Liver (tissue), 9 donors: Measurements from ENCODE around the gene PCDH1. TPM values are rescaled to one million over a fixed set of nuclear protein-coding genes. Genes with fewer than 3 reads are reported as not detected.

Source experiments
- DNase-seq: peaks from one replicate; pipeline ENCODE4 v3.0.0-alpha.2; 2017; ENCODE audit warnings: low spot score
- H3K27ac ChIP-seq, 2 donors: one replicate each; pipeline ENCODE4 v1.7.0; 2013; ENCODE audit warnings: inconsistent platforms in 2 of 2, low read length in 2 of 2, control low read depth in 1 of 2, low read depth in 1 of 2, mild to moderate bottlenecking in 1 of 2
- H3K27me3 ChIP-seq, 4 donors: one replicate each; pipeline versions ENCODE4 v1.6.1 to v1.7.0; 2013; ENCODE audit warnings: low read length in 3 of 4, inconsistent platforms in 1 of 4, mild to moderate bottlenecking in 1 of 4, moderate library complexity in 1 of 4; ENCODE audit not compliant: control insufficient read depth in 4 of 4, insufficient read depth in 4 of 4
- H3K36me3 ChIP-seq, 4 donors: one replicate each; pipeline versions ENCODE4 v1.6.1 to v1.7.0; 2013; ENCODE audit warnings: low read length in 3 of 4, mild to moderate bottlenecking in 3 of 4, low read depth in 1 of 4, moderate library complexity in 1 of 4; ENCODE audit not compliant: control insufficient read depth in 4 of 4, insufficient read depth in 3 of 4
- H3K4me1 ChIP-seq, 4 donors: one replicate each; pipeline versions ENCODE4 v1.6.1 to v1.7.0; 2013; ENCODE audit warnings: low read length in 3 of 4, mild to moderate bottlenecking in 3 of 4, moderate library complexity in 1 of 4; ENCODE audit not compliant: control insufficient read depth in 4 of 4, insufficient read depth in 4 of 4
- H3K4me3 ChIP-seq, 3 donors: one replicate each; pipeline versions ENCODE4 v1.6.1 to v1.7.0; 2013; ENCODE audit warnings: low read length in 3 of 3, control low read depth in 1 of 3, low read depth in 1 of 3, mild to moderate bottlenecking in 1 of 3
- H3K9ac ChIP-seq, 2 donors: one replicate each; pipeline ENCODE4 v1.7.0; 2013; ENCODE audit warnings: low read length in 2 of 2, mild to moderate bottlenecking in 2 of 2, moderate library complexity in 2 of 2, control low read depth in 1 of 2, low read depth in 1 of 2
- H3K9me3 ChIP-seq, 4 donors: one replicate each; pipeline versions ENCODE4 v1.6.1 to v1.7.0; 2013; ENCODE audit warnings: low read length in 3 of 4; ENCODE audit not compliant: control insufficient read depth in 4 of 4
- EGR1 ChIP-seq, 2 donors: IDR thresholded peaks; 2 replicates each; pipeline ENCODE4 v1.6.1; 2016 to 2018; ENCODE audit warnings: antibody characterized with exemption in 2 of 2, low read depth in 2 of 2
- FOXA1 ChIP-seq: IDR thresholded peaks from 2 replicates; pipeline ENCODE4 v1.6.1; 2016; ENCODE audit warnings: antibody characterized with exemption
- GABPA ChIP-seq, 2 donors: IDR thresholded peaks in 1 of 2; conservative IDR thresholded peaks in 1 of 2; 2 replicates each; pipeline ENCODE4 v1.6.1; 2016; ENCODE audit warnings: antibody characterized with exemption in 2 of 2, mild to moderate bottlenecking in 1 of 2, moderate library complexity in 1 of 2
- HNF4A ChIP-seq, 2 donors: conservative IDR thresholded peaks; 2 replicates each; pipeline ENCODE4 v1.6.1; 2016; ENCODE audit warnings: antibody characterized with exemption in 2 of 2, mild to moderate bottlenecking in 2 of 2
- HNF4G ChIP-seq: IDR thresholded peaks from 2 replicates; pipeline ENCODE4 v1.6.1; 2016; ENCODE audit warnings: antibody characterized with exemption
- JUND ChIP-seq, 2 donors: IDR thresholded peaks; 2 replicates each; pipeline ENCODE4 v1.6.1; 2016; ENCODE audit warnings: antibody characterized with exemption in 2 of 2
- NR2F2 ChIP-seq: IDR thresholded peaks from 2 replicates; pipeline ENCODE4 v1.6.1; 2016; ENCODE audit warnings: antibody characterized with exemption
- RAD21 ChIP-seq, 2 donors: IDR thresholded peaks; 2 replicates each; pipeline ENCODE4 v1.6.1; 2016; ENCODE audit warnings: antibody characterized with exemption in 2 of 2, mild to moderate bottlenecking in 2 of 2
- REST ChIP-seq: IDR thresholded peaks from 2 replicates; pipeline ENCODE4 v1.6.1; 2016; ENCODE audit warnings: antibody characterized with exemption, mild to moderate bottlenecking
- RXRA ChIP-seq, 2 donors: IDR thresholded peaks; 2 replicates each; pipeline ENCODE4 v1.6.1; 2017 to 2018; ENCODE audit warnings: antibody characterized with exemption in 2 of 2, mild to moderate bottlenecking in 1 of 2
- TAF1 ChIP-seq: conservative IDR thresholded peaks from 2 replicates; pipeline ENCODE4 v1.6.1; 2016; ENCODE audit warnings: antibody characterized with exemption, mild to moderate bottlenecking
- YY1 ChIP-seq: IDR thresholded peaks from 2 replicates; pipeline ENCODE4 v1.6.1; 2016; ENCODE audit warnings: antibody characterized with exemption, mild to moderate bottlenecking
- ZBTB33 ChIP-seq: IDR thresholded peaks from 2 replicates; pipeline ENCODE4 v1.6.1; 2016; ENCODE audit warnings: antibody characterized with exemption
- WGBS: extraction: QIAGEN DNeasy Blood & Tissue Kit; methylation state at CpG from one replicate; pipeline ENCODE4 v1.1.7; 2013; 5-methylcytosine and 5-hydroxymethylcytosine counted together
- polyA plus RNA-seq, 2 donors: library from polyadenylated mRNA; stranded (reverse) in 1 of 2; unstranded in 1 of 2; fragments of 200-250 nt in 1 of 2; fragments of >200 nt in 1 of 2; fragmentation: Nextera tagmentation in 1 of 2; extraction: Ambion mirVana in 1 of 2; gene quantifications; one replicate each; pipeline versions ENCODE4 v1.2.1 to v1.2.3, GENCODE V29; 2013 to 2015
- total RNA-seq, 2 donors: library from RNA; depleted of rRNA; stranded (reverse); fragments of >200 nt; gene quantifications; one replicate each; pipeline ENCODE4 v1.2.3, GENCODE V29; 2014
- TF ChIP-seq, protein P1 (sequence below): fragments of 150-350 bp; IDR thresholded peaks from 2 replicates; pipeline ENCODE4 v1.5.1; 2017; ENCODE audit warnings: improper control_type of control experiment, low read depth, low read length; ENCODE audit not compliant: missing input control
- TF ChIP-seq, protein P2 (sequence below): IDR thresholded peaks from 2 replicates; pipeline ENCODE4 v1.6.1; 2016; ENCODE audit warnings: antibody characterized with exemption
- TF ChIP-seq, protein P3 (sequence below): IDR thresholded peaks from 2 replicates; pipeline ENCODE4 v1.6.1; 2016; ENCODE audit warnings: antibody characterized with exemption
- donor health status: healthy.
- donor health status: healthy.
- donor health status: healthy.
- donor health status: healthy.
- donor health status: healthy.

The PCDH1 gene
- total and polyA plus RNA-seq, 4 donors: 9.3 to 52.8 (median 15.0) TPM

- Histone ChIP-seq H3K4me1 (no peaks in the 10 kb centered on the region), H3K27ac (no peak overlapping the region), H3K9me3 (no peaks in the 10 kb centered on the region), H3K4me3 (no peak overlapping the region), H3K36me3 (no peaks in the 10 kb centered on the region), H3K9ac (no peak overlapping the region), H3K27me3 (no peaks in the 10 kb centered on the region)
- 42% methylated on average over 3 of the region's 3 CpGs for WGBS
- DNase-seq: no peak
- TF ChIP-seq REST (no peak), FOXA1 (no peak), TAF1 (no peak), RXRA (IDR thresholded peaks at IDR 0.05) (no peak), JUND (IDR thresholded peaks at IDR 0.05) (no peak), HNF4A (conservative IDR thresholded peaks at IDR 0.05) (no peak), ZBTB33 (no peak), HNF4G (no peak), YY1 (no peak), EGR1 (IDR thresholded peaks at IDR 0.05; ENCODE audit: low read depth in 2 of 2) (no peak), NR2F2 (no peak), RAD21 (IDR thresholded peaks at IDR 0.05) (peak; percentile 73 to 79), GABPA (IDR thresholded peaks at IDR 0.05 in 1 of 2, conservative IDR thresholded peaks at IDR 0.05 in 1 of 2) (no peak)
- TF ChIP-seq, protein P1, sequence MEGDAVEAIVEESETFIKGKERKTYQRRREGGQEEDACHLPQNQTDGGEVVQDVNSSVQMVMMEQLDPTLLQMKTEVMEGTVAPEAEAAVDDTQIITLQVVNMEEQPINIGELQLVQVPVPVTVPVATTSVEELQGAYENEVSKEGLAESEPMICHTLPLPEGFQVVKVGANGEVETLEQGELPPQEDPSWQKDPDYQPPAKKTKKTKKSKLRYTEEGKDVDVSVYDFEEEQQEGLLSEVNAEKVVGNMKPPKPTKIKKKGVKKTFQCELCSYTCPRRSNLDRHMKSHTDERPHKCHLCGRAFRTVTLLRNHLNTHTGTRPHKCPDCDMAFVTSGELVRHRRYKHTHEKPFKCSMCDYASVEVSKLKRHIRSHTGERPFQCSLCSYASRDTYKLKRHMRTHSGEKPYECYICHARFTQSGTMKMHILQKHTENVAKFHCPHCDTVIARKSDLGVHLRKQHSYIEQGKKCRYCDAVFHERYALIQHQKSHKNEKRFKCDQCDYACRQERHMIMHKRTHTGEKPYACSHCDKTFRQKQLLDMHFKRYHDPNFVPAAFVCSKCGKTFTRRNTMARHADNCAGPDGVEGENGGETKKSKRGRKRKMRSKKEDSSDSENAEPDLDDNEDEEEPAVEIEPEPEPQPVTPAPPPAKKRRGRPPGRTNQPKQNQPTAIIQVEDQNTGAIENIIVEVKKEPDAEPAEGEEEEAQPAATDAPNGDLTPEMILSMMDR: peak; percentile 32
- TF ChIP-seq, protein P2, sequence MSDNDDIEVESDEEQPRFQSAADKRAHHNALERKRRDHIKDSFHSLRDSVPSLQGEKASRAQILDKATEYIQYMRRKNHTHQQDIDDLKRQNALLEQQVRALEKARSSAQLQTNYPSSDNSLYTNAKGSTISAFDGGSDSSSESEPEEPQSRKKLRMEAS: no peak
- TF ChIP-seq, protein P3, sequence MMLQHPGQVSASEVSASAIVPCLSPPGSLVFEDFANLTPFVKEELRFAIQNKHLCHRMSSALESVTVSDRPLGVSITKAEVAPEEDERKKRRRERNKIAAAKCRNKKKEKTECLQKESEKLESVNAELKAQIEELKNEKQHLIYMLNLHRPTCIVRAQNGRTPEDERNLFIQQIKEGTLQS: no peak
Measured at GRCh38 chr5:141889282-141889871, 11.2 kb upstream of the PCDH1 start.
